Activated T-helper 2 cell treated with anti-CD3 and anti-CD28 coated beads, Interferon-gamma antibody, Interleukin-2, Interleukin-4, amounts not matched to agents 10 μg/mL and 5 μg/mL and 100 μg/mL, durations not matched to agents 14 hours and 24 hours and 36 hours (primary cell): ENCODE data around the gene PDCD11. TPM values are rescaled to one million over a fixed set of nuclear protein-coding genes. Genes with fewer than 3 reads are reported as not detected.

Experiments used
- DNase-seq: peaks from one replicate; pipeline ENCODE4 v3.0.0; 2021; ENCODE audit warnings: low spot score
- H3K27ac Mint-ChIP-seq: one replicate; pipeline ENCODE4 v1.8.0; 2021; ENCODE audit warnings: mixed read lengths
- H3K27me3 Mint-ChIP-seq: one replicate; pipeline ENCODE4 v1.8.0; 2021; ENCODE audit warnings: low read depth, mixed read lengths
- H3K36me3 Mint-ChIP-seq: one replicate; pipeline ENCODE4 v1.8.0; 2021; ENCODE audit warnings: low read depth, mixed read lengths
- H3K4me1 Mint-ChIP-seq: one replicate; pipeline ENCODE4 v1.8.0; 2021; ENCODE audit warnings: low read depth, mixed read lengths
- H3K4me3 Mint-ChIP-seq: one replicate; pipeline ENCODE4 v1.8.0; 2021; ENCODE audit warnings: low read depth, mild to moderate bottlenecking, moderate library complexity, mixed read lengths
- H3K9me3 Mint-ChIP-seq: one replicate; pipeline ENCODE4 v1.8.0; 2021; ENCODE audit warnings: mixed read lengths
- intact Hi-C: fragments of 100-400 bp; cut with micrococcal nuclease; formaldehyde crosslinking; loops from one replicate; pipeline ENCODE4 v1.15.1; 2023
- total RNA-seq: library from RNA; stranded (reverse); gene quantifications from 2 replicates; pipeline ENCODE4 v1.2.3, GENCODE V29; 2022

Gene PDCD11
- total RNA-seq, 1 donor from 2014 or later = 79.4 TPM

DNA sequence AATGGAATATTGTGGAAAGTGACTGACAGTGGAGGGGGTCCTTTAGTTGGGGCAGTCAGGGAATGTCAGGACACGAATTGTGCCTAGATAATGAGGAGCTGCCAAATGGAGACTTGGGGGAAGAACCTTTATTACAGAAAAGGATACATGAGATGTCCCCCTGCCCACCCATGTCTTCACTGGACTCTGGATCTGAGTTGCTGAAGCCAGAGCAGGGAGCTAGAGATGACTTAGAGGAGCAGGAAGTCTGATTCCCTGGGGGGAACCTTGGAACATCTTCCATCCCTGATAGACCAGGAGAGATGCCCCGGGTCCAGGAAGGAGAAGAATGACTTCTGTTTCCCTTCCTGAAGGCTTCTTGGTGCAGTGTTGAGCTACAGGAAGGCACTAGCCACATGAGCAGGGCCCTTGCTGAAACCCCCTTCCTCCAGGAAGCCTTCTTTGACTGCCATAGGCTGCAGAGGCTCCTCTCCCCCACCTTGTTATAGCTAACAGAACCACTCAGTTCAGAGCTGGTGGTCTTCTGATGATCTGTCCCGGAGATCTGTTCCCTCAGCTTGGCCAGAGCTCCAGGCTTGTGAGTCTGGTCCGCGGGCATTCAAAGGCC is 96.3 kb downstream of the PDCD11 start:
- Mint-ChIP-seq H3K27me3 (peaks cover 52% of the 10 kb centered on the region), H3K36me3 (no peaks in the 10 kb centered on the region), H3K4me3 (peak overlapping the region; percentile 77), H3K27ac (no peak overlapping the region), H3K9me3 (no peaks in the 10 kb centered on the region), H3K4me1 (peaks cover 15% of the 10 kb centered on the region)
- intact Hi-C loops = loop anchor here (5.0 kb wide), 1 partner anchor 90 kb away; no protein-coding TSS in a partner anchor
- no peak for DNase-seq

DNA sequence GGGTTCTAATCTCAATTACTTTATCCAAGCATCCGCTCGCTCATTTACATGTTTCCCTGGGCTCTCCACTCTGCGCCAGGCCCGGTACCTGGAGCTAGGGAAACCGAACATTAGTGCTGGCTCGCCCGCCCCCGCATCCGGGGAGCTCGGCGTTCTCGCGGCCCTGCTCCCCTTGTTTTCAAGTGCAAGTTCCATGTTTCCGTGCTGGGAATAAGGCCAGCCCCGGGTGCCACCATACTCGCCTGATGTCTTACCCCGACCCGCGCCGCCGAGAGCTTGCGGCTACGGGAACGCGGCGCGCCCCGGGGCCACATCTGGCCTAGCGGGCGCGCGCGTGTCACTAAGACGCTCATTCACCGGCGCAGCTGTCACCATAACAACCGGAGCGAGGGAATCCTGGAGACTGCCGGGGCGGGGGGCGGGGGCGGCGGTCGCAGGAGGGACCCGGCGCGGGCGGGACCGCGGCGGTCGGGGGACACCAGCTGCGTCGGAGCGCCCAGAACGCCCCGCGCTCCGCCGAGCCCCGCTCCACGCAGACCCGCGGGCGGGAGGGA is 97.0 kb downstream of the PDCD11 start, which contains the start of gene NEURL1:
NEURL1 (plus strand) TSS at position 344 of the 554 bp plus-strand sequence. CDS start 683 bp downstream, outside the sequence.
- Mint-ChIP-seq H3K27ac (no peak within 1 kb of the TSS), H3K4me3 (peak within 1 kb of the TSS; percentile 77), H3K27me3 (peaks cover 53% of the 10 kb centered on the region), H3K4me1 (peaks cover 15% of the 10 kb centered on the region), H3K36me3 (no peaks in the 10 kb centered on the region), H3K9me3 (no peaks in the 10 kb centered on the region)
- intact Hi-C loops = loop anchor here (5.0 kb wide), 1 partner anchor 89 kb away; no protein-coding TSS in a partner anchor
- no peak for DNase-seq

DNA sequence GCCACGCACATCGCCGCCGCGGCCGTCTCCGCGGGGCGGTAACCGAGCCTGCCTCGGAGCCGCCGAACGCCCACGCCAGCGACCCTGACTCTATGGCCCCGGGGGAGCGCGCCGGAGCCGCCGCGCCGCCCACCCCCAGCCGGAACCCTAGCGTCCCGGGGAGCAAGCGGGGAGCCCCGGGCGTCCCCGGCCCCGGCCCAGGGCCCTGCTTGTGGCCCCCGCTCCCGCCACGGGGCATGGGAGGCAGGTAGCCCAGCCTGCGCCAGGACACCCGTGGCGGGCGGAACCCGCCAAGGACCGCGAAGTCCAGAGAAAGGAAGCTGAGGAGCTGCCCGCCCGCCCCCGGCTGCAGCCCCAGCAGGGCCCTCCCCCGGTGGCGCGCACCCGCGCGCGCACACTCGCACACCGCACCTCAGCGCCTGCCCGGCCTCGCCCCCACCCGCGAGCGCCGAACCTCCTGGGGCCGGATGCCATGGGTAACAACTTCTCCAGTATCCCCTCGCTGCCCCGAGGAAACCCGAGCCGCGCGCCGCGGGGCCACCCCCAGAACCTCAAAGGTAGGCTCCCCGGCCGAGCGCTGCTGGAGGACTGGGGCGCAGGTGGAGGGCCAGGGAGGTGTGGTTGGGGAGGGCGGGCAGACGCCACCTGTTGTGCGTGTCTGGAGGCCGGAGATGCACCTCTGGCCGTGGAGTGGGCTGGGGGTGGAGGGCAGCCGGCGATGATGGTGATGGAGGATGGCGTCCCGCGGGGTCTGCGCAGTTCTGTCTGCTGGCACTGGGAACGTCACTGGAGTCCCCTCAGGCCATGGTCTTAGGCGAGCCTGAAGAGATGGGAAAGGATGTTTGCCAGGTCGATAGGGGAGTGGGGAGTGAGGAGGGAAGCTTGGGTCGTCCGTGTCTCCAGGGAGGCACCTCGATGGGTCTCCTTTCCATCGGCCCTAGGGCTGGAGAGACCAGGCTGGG is 97.8 kb downstream of the PDCD11 start:
- no peaks in the 10 kb centered on the region for H3K9me3 Mint-ChIP-seq
- DNase-seq = peak; percentile 37
- peak overlapping the region; percentile 52 for H3K4me3 Mint-ChIP-seq
- H3K36me3 Mint-ChIP-seq = no peaks in the 10 kb centered on the region
- peaks cover 59% of the 10 kb centered on the region for H3K27me3 Mint-ChIP-seq
- H3K4me1 Mint-ChIP-seq = peaks cover 15% of the 10 kb centered on the region
- H3K27ac Mint-ChIP-seq = no peak overlapping the region
- intact Hi-C loops = loop anchor here (5.0 kb wide), 1 partner anchor 88 kb away; no protein-coding TSS in a partner anchor

DNA sequence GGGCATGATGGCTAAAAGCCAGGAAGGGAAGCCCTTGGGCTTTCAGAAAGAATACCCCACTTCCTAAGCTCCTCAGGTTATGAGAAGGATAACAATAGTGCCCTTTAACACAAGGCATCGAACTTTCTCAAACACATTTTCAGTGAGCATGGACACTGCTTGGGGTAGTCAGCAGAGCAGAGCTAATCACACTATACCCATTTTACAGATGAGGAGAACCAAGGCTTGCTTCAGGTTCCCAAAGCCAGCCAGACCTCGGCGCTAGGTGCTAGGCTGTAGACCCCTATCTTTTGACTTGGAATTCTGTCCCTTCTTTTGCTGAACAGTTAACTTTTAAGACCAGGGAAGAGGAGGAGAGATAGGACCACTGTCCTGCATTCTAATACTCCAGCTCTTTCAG is 98.9 kb downstream of the PDCD11 start:
- Mint-ChIP-seq H3K27ac (no peak overlapping the region), H3K4me3 (peak overlapping the region; percentile 52), H3K9me3 (no peaks in the 10 kb centered on the region), H3K4me1 (peaks cover 19% of the 10 kb centered on the region), H3K36me3 (no peaks in the 10 kb centered on the region), H3K27me3 (peaks cover 66% of the 10 kb centered on the region)
- intact Hi-C loops = no loop called here
- DNase-seq = no peak

Other genes starting within 250 kb of the PDCD11 start
- gene NT5C2, start 203.4 kb upstream of the PDCD11 start, total RNA-seq = 58.1 and 60.6 TPM in 2 replicates
- gene RPEL1, start 150.7 kb upstream of the PDCD11 start, total RNA-seq = not detected in 2 replicates
- gene INA, start 119.5 kb upstream of the PDCD11 start, total RNA-seq = 0.78 and 0.87 TPM in 2 replicates
- 16.8 and 17.7 TPM in 2 replicates for gene PCGF6, start 45.5 kb upstream of the PDCD11 start, total RNA-seq
- 9.5 and 10.7 TPM in 2 replicates for gene TAF5, start 28.6 kb upstream of the PDCD11 start, total RNA-seq
- gene ATP5MK, start 151 bp upstream of the PDCD11 start, total RNA-seq = 476 and 483 TPM in 2 replicates
- gene CALHM2, start 55.7 kb downstream of the PDCD11 start, total RNA-seq = 20.3 and 21.1 TPM in 2 replicates
- gene CALHM1, start 62.3 kb downstream of the PDCD11 start, total RNA-seq = 0.09 TPM in 1 of 2 replicates, not detected in the other
- not detected in 2 replicates for gene CALHM3, start 82.6 kb downstream of the PDCD11 start, total RNA-seq
- 1.7 and 2.2 TPM in 2 replicates for gene NEURL1, start 97.1 kb downstream of the PDCD11 start, total RNA-seq